Astrocyte (in vitro differentiated cells and primary cell): ENCODE data around the gene IPO13. TPM values are rescaled to one million over a fixed set of nuclear protein-coding genes. Genes with fewer than 3 reads are reported as not detected.

ENCODE experiments used
- DNase-seq: peaks from one replicate; pipeline ENCODE4 v3.0.0-alpha.2; 2010; ENCODE audit warnings: low read depth
- FAIRE-seq: peaks from 2 replicates; lab custom pipeline; 2011; peaks lifted over from hg19 to GRCh38; lab: Jason Lieb, UNC
- H2AFZ ChIP-seq: 2 replicates; pipeline ENCODE4 v1.6.0; 2012; ENCODE audit warnings: low read depth, low read length, inconsistent platforms
- H3K27ac ChIP-seq: 2 replicates; pipeline ENCODE4 v1.5.1; 2011; ENCODE audit warnings: low read depth, low read length, inconsistent platforms
- H3K27me3 ChIP-seq: 2 replicates; pipeline ENCODE4 v1.6.0; 2011; ENCODE audit warnings: low read length, inconsistent platforms; ENCODE audit not compliant: insufficient read depth
- H3K36me3 ChIP-seq: 2 replicates; pipeline ENCODE4 v1.5.1; 2011; ENCODE audit warnings: low read length, inconsistent platforms; ENCODE audit not compliant: insufficient read depth
- H3K4me1 ChIP-seq: 2 replicates; pipeline ENCODE4 v1.5.1; 2011; ENCODE audit warnings: low read length, inconsistent platforms; ENCODE audit not compliant: insufficient read depth
- H3K4me2 ChIP-seq: 2 replicates; pipeline ENCODE4 v1.6.0; 2012; ENCODE audit warnings: low read length, inconsistent platforms
- H3K4me3 ChIP-seq: 2 replicates; pipeline ENCODE4 v1.5.1; 2011; ENCODE audit warnings: low read depth, mild to moderate bottlenecking, low read length, inconsistent platforms; ENCODE audit not compliant: insufficient read depth
- H3K79me2 ChIP-seq: 2 replicates; pipeline ENCODE4 v1.6.0; 2012; ENCODE audit warnings: mild to moderate bottlenecking, low read length, inconsistent platforms; ENCODE audit not compliant: insufficient read depth
- H3K9ac ChIP-seq: 2 replicates; pipeline ENCODE4 v1.6.0; 2012; ENCODE audit warnings: mild to moderate bottlenecking, low read length, inconsistent platforms
- H3K9me3 ChIP-seq: 2 replicates; pipeline ENCODE4 v1.5.1; 2012; ENCODE audit warnings: low read depth, mild to moderate bottlenecking, low read length, inconsistent platforms; ENCODE audit not compliant: insufficient read depth
- H4K20me1 ChIP-seq: 2 replicates; pipeline ENCODE4 v1.6.0; 2012; ENCODE audit warnings: low read length, inconsistent platforms; ENCODE audit not compliant: insufficient read depth
- H3K27ac Mint-ChIP-seq: one replicate; pipeline ENCODE4 v1.8.0; 2021; ENCODE audit warnings: mild to moderate bottlenecking, mixed read lengths; ENCODE audit not compliant: unreplicated experiment
- H3K27me3 Mint-ChIP-seq: one replicate; pipeline ENCODE4 v1.8.0; 2021; ENCODE audit warnings: low read depth, mixed read lengths; ENCODE audit not compliant: unreplicated experiment
- H3K36me3 Mint-ChIP-seq: one replicate; pipeline ENCODE4 v1.8.0; 2021; ENCODE audit warnings: low read depth, mixed read lengths; ENCODE audit not compliant: unreplicated experiment
- H3K4me1 Mint-ChIP-seq: one replicate; pipeline ENCODE4 v1.8.0; 2021; ENCODE audit warnings: low read depth, mixed read lengths; ENCODE audit not compliant: unreplicated experiment
- H3K4me3 Mint-ChIP-seq: one replicate; pipeline ENCODE4 v1.8.0; 2021; ENCODE audit warnings: mild to moderate bottlenecking, moderate library complexity, mixed read lengths; ENCODE audit not compliant: unreplicated experiment
- H3K9me3 Mint-ChIP-seq: one replicate; pipeline ENCODE4 v1.8.0; 2021; ENCODE audit warnings: mild to moderate bottlenecking, mixed read lengths; ENCODE audit not compliant: unreplicated experiment
- CTCF ChIP-seq: IDR thresholded peaks from 2 replicates; pipeline ENCODE4 v1.5.1; 2011; ENCODE audit warnings: low read depth, mild to moderate bottlenecking, inconsistent platforms, low read length, moderate library complexity; ENCODE audit not compliant: insufficient read depth
- EZH2 ChIP-seq: IDR thresholded peaks from 2 replicates; pipeline ENCODE4 v1.6.1; 2012; ENCODE audit warnings: mild to moderate bottlenecking, low read length, inconsistent platforms; ENCODE audit not compliant: insufficient read depth
- total RNA-seq: library from RNA; stranded (reverse); gene quantifications from 2 replicates; pipeline ENCODE4 v1.2.1, GENCODE V29; 2021

The IPO13 gene
- total RNA-seq, 1 donor from 2014 or later = 31.0 TPM

DNA sequence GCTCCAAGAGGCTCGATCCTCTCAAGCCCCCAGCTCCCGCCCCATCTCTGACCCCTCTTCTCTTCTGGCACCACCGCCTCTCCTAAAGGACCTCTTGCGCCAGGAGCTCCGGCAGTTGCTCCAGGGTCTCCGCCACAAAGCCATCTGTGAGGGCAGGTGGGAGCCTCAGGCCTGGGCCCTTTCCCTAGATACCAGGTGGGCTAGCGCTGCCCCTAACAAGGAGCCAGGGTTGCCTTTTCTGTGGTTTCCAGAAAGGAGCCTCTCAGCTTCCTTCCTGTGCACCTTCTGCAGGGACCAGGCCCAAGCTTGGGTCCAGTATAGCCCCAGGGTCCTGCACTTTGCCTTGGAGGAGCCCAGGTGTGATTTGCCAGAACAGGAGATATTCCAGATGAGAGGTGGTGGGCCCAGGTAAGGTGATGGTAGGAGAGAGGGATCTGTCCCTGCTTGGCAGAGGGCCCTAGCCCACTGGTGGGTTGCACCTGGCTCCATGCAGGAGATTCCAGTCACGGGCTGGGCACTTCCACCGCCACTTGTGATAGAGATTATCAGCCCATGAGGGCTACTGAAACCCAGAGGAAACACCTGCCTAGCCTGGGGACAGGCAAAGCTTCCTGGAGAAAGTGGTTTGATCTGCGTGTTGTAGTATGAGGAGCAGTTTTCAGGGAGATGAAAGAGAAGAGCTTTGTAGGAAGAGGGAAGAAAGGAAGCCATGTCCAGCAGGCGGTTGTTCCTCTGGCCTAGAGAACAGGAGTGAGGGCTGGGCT is 45.7 kb downstream of the IPO13 start:
- peak overlapping the region; percentile 88 for H3K4me3 Mint-ChIP-seq
- H3K27ac Mint-ChIP-seq = peak overlapping the region; percentile 78
- H3K4me1 ChIP-seq = peaks cover 6% of the 10 kb centered on the region

DNA sequence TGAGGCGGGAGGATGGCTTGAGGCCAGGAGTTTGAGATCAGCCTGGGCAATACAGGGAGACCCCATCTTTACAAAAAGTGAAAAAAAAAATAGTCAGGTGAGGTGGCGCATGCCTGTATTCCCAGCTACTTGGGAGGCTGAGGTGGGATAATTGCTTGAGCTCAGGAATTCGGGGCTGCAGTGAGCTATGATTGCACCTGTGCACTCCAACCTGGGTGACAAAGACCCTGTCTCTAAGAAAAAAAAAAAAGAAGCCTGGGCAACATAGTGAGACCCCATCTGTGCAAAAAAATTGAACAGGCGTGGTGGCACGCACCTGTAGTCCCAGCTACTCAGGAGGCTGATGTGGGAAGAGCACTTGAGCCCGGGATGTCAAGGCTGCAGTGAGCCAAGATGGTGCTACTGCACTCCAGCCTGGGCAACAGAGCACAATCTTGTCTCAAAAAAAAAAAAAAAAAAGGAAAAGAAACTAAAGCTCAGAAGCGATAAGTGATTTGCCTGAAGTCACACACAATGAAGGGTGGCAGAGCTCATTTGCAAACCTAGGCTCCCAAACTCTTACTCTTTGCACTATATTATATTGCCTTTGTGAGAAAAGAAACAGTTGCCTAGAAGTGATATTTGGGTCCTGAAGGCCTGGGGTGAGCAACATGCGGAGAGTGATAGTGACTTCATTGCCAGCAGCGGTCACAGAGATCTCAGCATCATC is 46.6 kb downstream of the IPO13 start:
- no peak overlapping the region for H3K4me3 ChIP-seq
- H3K4me2 ChIP-seq = no peak overlapping the region
- H3K4me3 Mint-ChIP-seq = peak overlapping the region; percentile 14
- H3K9me3 ChIP-seq = no peaks in the 10 kb centered on the region
- peaks cover 2% of the 10 kb centered on the region for H3K4me1 Mint-ChIP-seq
- no peak for DNase-seq
- no peak overlapping the region for H3K27ac ChIP-seq
- no peaks in the 10 kb centered on the region for H3K79me2 ChIP-seq
- peaks cover 2% of the 10 kb centered on the region for H3K36me3 Mint-ChIP-seq
- H3K36me3 ChIP-seq = no peaks in the 10 kb centered on the region
- no peaks in the 10 kb centered on the region for H3K27me3 Mint-ChIP-seq
- H3K4me1 ChIP-seq = peaks cover 6% of the 10 kb centered on the region
- H4K20me1 ChIP-seq = no peaks in the 10 kb centered on the region
- no peak for FAIRE-seq
- H3K27me3 ChIP-seq = no peaks in the 10 kb centered on the region
- peaks cover 2% of the 10 kb centered on the region for H3K9me3 Mint-ChIP-seq
- TF ChIP-seq CTCF (no peak), EZH2 (no peak)
- H2AFZ ChIP-seq = no peak overlapping the region
- no peak overlapping the region for H3K9ac ChIP-seq
- H3K27ac Mint-ChIP-seq = no peak overlapping the region

More for the DNA sequence above, 45.7 kb downstream of the IPO13 start:
- H3K9me3 Mint-ChIP-seq = peaks cover 2% of the 10 kb centered on the region
- H3K27me3 ChIP-seq = no peaks in the 10 kb centered on the region
- FAIRE-seq (no peak), DNase-seq (no peak)
- H3K4me3 ChIP-seq = peak overlapping the region; percentile 64
- peaks cover 4% of the 10 kb centered on the region for H3K4me1 Mint-ChIP-seq
- no peaks in the 10 kb centered on the region for H3K79me2 ChIP-seq
- no peaks in the 10 kb centered on the region for H3K27me3 Mint-ChIP-seq
- H3K4me2 ChIP-seq = peak overlapping the region; percentile 98
- H3K9me3 ChIP-seq = no peaks in the 10 kb centered on the region
- H2AFZ ChIP-seq = peak overlapping the region; percentile 92
- peaks cover 2% of the 10 kb centered on the region for H3K36me3 Mint-ChIP-seq
- no peaks in the 10 kb centered on the region for H3K36me3 ChIP-seq
- no peak overlapping the region for H3K27ac ChIP-seq
- H4K20me1 ChIP-seq = no peaks in the 10 kb centered on the region
- H3K9ac ChIP-seq = peak overlapping the region; percentile 74
- TF ChIP-seq CTCF = no peak
- no peak for TF ChIP-seq EZH2
